Transverse colon (tissue), 4 donors: ENCODE results near the gene ST8SIA6. TPM values are rescaled to one million over a fixed set of nuclear protein-coding genes. Genes with fewer than 3 reads are reported as not detected.

Experiments used
- DNase-seq: peaks from one replicate; pipeline ENCODE4 v3.0.0-alpha.2; 2019
- H3K27ac ChIP-seq, 4 donors: fragments of 200-600 bp; sonication (generic); 2 replicates each; pipeline ENCODE4 v1.5.1; 2016 to 2018; ENCODE audit warnings: inconsistent platforms in 4 of 4
- H3K27me3 ChIP-seq: fragments of 200-600 bp; sonication (generic); 2 replicates; pipeline ENCODE4 v1.5.1; 2017; ENCODE audit warnings: inconsistent platforms
- H3K36me3 ChIP-seq, 4 donors: fragments of 200-600 bp; sonication (generic); 2 replicates each; pipeline ENCODE4 v1.5.1; 2017 to 2019; ENCODE audit warnings: inconsistent platforms in 4 of 4
- H3K4me1 ChIP-seq, 4 donors: fragments of 200-600 bp; sonication (generic); 2 replicates each; pipeline ENCODE4 v1.5.1; 2017 to 2020; ENCODE audit warnings: inconsistent platforms in 4 of 4
- H3K4me3 ChIP-seq, 4 donors: fragments of 200-600 bp; sonication (generic); 1 replicate in 1 of 4; 2 replicates in 3 of 4; pipeline versions ENCODE4 v1.5.1 to v1.6.1; 2017 to 2019; ENCODE audit warnings: inconsistent platforms in 4 of 4
- H3K9me3 ChIP-seq, 2 donors: fragments of 200-600 bp; sonication (generic); 2 replicates each; pipeline ENCODE4 v1.5.1; 2017 to 2019; ENCODE audit warnings: inconsistent platforms in 2 of 2
- EP300 ChIP-seq: sonication (generic); formaldehyde crosslinking; IDR thresholded peaks from one replicate; pipeline ENCODE4 v1.6.1; 2017; ENCODE audit warnings: antibody characterized with exemption, low read depth
- POLR2A ChIP-seq: fragments of 450-650 bp; IDR thresholded peaks from one replicate; pipeline ENCODE4 v1.6.1; 2016; ENCODE audit warnings: antibody characterized with exemption, mild to moderate bottlenecking, moderate library complexity
- POLR2AphosphoS5 ChIP-seq, 3 donors: sonication (generic); formaldehyde crosslinking; IDR thresholded peaks; one replicate each; pipeline ENCODE4 v1.6.1; 2016; ENCODE audit warnings: antibody characterized with exemption in 3 of 3
- WGBS, 2 donors: methylation state at CpG; one replicate each; pipeline ENCODE4 v1.1.5; 2018; ENCODE audit warnings: low coverage in 1 of 2; 5-methylcytosine and 5-hydroxymethylcytosine counted together
- in situ Hi-C, 4 donors: fragments of 200-750 bp; cut with MboI; loops; one replicate each; pipeline versions ENCODE4 v1.15.0 to v1.15.1; 2017; ENCODE audit warnings: low sequenced_read_pairs in 3 of 4, low pct_ligation_motif_present in 1 of 4, low pct_unique_long_range_greater_than_20kb in 1 of 4
- intact Hi-C: fragments of 100-400 bp; cut with DNase I; formaldehyde crosslinking; loops from one replicate; pipeline ENCODE4 v1.15.1; 2023; ENCODE audit warnings: low total_unique reads
- total RNA-seq, 4 donors: library from RNA; depleted of rRNA; stranded (reverse); fragments of >200 nt; gene quantifications; one replicate each; pipeline ENCODE4 v1.1.0, GENCODE V29; 2016
- TF ChIP-seq, protein P1 (sequence below), 5 experiments: fragments of 200-600 bp in 3 of 5; fragments of 450-650 bp in 2 of 5; sonication (generic) in 3 of 5; IDR thresholded peaks; 1 replicate in 2 of 5; 2 replicates in 3 of 5; pipeline ENCODE4 v1.5.1; 2016 to 2017; ENCODE audit warnings: antibody characterized with exemption in 5 of 5, inconsistent platforms in 3 of 5, mild to moderate bottlenecking in 2 of 5, moderate library complexity in 1 of 5

The ST8SIA6 gene
- total RNA-seq, 4 donors from 2014 or later: 0.64 to 1.2 TPM; not detected in 2

DNA sequence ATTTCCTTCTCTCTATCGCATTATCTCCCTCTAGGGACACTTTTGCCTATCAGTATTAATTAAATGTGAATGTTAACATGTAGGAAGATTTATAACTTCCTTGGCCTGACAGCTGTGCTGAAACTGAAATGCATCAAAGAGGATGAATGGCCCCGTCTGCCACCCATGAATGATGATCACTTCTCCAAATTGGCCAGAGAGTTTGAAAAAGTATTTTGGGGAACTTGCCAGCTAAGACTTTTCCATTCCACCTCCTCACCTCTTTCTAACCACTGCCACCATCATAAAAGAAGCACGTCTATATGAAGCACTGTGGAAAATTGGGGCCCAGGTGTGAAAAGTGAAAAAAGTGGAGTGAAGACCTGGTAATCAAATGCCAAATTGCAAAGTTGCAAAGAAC lies 25.4 kb upstream of the ST8SIA6 start:
- H3K4me1 ChIP-seq: no peaks in the 10 kb centered on the region
- no peaks in the 10 kb centered on the region for H3K36me3 ChIP-seq
- no peaks in the 10 kb centered on the region for H3K27me3 ChIP-seq
- no peak overlapping the region for H3K4me3 ChIP-seq
- H3K27ac ChIP-seq: no peak overlapping the region
- DNase-seq: no peak
- WGBS, 2 donors: 64 to 70% methylated on average over 3 of the region's 3 CpGs
- TF ChIP-seq, protein P1, sequence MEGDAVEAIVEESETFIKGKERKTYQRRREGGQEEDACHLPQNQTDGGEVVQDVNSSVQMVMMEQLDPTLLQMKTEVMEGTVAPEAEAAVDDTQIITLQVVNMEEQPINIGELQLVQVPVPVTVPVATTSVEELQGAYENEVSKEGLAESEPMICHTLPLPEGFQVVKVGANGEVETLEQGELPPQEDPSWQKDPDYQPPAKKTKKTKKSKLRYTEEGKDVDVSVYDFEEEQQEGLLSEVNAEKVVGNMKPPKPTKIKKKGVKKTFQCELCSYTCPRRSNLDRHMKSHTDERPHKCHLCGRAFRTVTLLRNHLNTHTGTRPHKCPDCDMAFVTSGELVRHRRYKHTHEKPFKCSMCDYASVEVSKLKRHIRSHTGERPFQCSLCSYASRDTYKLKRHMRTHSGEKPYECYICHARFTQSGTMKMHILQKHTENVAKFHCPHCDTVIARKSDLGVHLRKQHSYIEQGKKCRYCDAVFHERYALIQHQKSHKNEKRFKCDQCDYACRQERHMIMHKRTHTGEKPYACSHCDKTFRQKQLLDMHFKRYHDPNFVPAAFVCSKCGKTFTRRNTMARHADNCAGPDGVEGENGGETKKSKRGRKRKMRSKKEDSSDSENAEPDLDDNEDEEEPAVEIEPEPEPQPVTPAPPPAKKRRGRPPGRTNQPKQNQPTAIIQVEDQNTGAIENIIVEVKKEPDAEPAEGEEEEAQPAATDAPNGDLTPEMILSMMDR (IDR thresholded peaks at IDR 0.05): no peak
- TF ChIP-seq POLR2AphosphoS5 (IDR thresholded peaks at IDR 0.05) (no peak), EP300 (no peak)
- in situ Hi-C loops (no loop called here), intact Hi-C loops (no loop called here)
- no peaks in the 10 kb centered on the region for H3K9me3 ChIP-seq

- DNase-seq: no peak
- Histone ChIP-seq H3K9me3 (no peaks in the 10 kb centered on the region), H3K36me3 (no peaks in the 10 kb centered on the region), H3K4me3 (no peak overlapping the region), H3K27ac (no peak overlapping the region), H3K27me3 (no peaks in the 10 kb centered on the region), H3K4me1 (no peaks in the 10 kb centered on the region)
- WGBS, 2 donors: 83 to 89% methylated on average over 2 to 4 of the region's 4 CpGs
- no peak for TF ChIP-seq POLR2A
- TF ChIP-seq POLR2AphosphoS5 (IDR thresholded peaks at IDR 0.05): no peak
- TF ChIP-seq, protein P1 (IDR thresholded peaks at IDR 0.05): no peak
- TF ChIP-seq EP300: no peak
- intact Hi-C loops (no loop called here), in situ Hi-C loops (no loop called here)
These were observed 24.7 kb upstream of the ST8SIA6 start for GRCh38 chr10:17479015-17479615.

- WGBS, 2 donors: 68 to 100% methylated on average over 1 of the region's 1 CpG
- intact Hi-C loops: no loop called here
- in situ Hi-C loops: no loop called here
These were observed 21.7 kb upstream of the ST8SIA6 start for GRCh38 chr10:17476073-17476472.

GRCh38 chr10:17475661-17476060 lies 21.3 kb upstream of the ST8SIA6 start:
- TF ChIP-seq POLR2A (no peak), POLR2AphosphoS5 (IDR thresholded peaks at IDR 0.05) (no peak), EP300 (no peak)
- TF ChIP-seq, protein P1 (IDR thresholded peaks at IDR 0.05): no peak
- intact Hi-C loops (no loop called here), in situ Hi-C loops (no loop called here)
- H3K27me3 ChIP-seq: no peaks in the 10 kb centered on the region
- 75 to 90% methylated on average over 2 to 3 of the region's 3 CpGs for WGBS, 2 donors
- no peaks in the 10 kb centered on the region for H3K4me1 ChIP-seq
- no peaks in the 10 kb centered on the region for H3K36me3 ChIP-seq
- H3K27ac ChIP-seq: no peak overlapping the region
- no peak for DNase-seq
- H3K4me3 ChIP-seq: no peak overlapping the region
- no peaks in the 10 kb centered on the region for H3K9me3 ChIP-seq

More at GRCh38 chr10:17476073-17476472, 21.7 kb upstream of the ST8SIA6 start:
- Histone ChIP-seq H3K27me3 (no peaks in the 10 kb centered on the region), H3K4me1 (no peaks in the 10 kb centered on the region), H3K27ac (no peak overlapping the region), H3K4me3 (no peak overlapping the region), H3K9me3 (no peaks in the 10 kb centered on the region), H3K36me3 (no peaks in the 10 kb centered on the region)
- no peak for DNase-seq
- TF ChIP-seq, protein P1 (IDR thresholded peaks at IDR 0.05): no peak
- TF ChIP-seq POLR2AphosphoS5 (IDR thresholded peaks at IDR 0.05) (no peak), EP300 (no peak), POLR2A (no peak)
